Mesenchymal stem cell (in vitro differentiated cells and primary cell): ENCODE measurements around the gene CX3CR1.

Experiments used
- DNase-seq: peaks from one replicate; pipeline ENCODE4 v3.0.0-alpha.2; 2013
- H2AFZ ChIP-seq: one replicate; pipeline ENCODE4 v1.6.1; 2013; ENCODE audit warnings: low read depth, mild to moderate bottlenecking, control low read depth, inconsistent platforms, low read length, moderate library complexity
- H2AK5ac ChIP-seq: 2 replicates; pipeline ENCODE4 v1.6.1; 2013; ENCODE audit warnings: low read length, moderate library complexity, mild to moderate bottlenecking, inconsistent platforms; ENCODE audit not compliant: severe bottlenecking
- H2BK120ac ChIP-seq: one replicate; pipeline ENCODE4 v1.6.1; 2013; ENCODE audit warnings: low read depth, mild to moderate bottlenecking, inconsistent platforms, low read length, moderate library complexity
- H2BK12ac ChIP-seq, 2 experiments: one replicate each; pipeline ENCODE4 v1.6.1; 2013; ENCODE audit warnings: inconsistent platforms in 2 of 2, low read length in 2 of 2, mild to moderate bottlenecking in 2 of 2, moderate library complexity in 2 of 2, control low read depth in 1 of 2
- H2BK15ac ChIP-seq: one replicate; pipeline ENCODE4 v1.6.1; 2013; ENCODE audit warnings: mild to moderate bottlenecking, low read depth, inconsistent platforms; ENCODE audit not compliant: poor library complexity, severe bottlenecking
- H2BK5ac ChIP-seq: 2 replicates; pipeline ENCODE4 v1.6.1; 2013; ENCODE audit warnings: low read depth, mild to moderate bottlenecking, low read length, control low read depth, inconsistent platforms; ENCODE audit not compliant: poor library complexity, severe bottlenecking
- H3K14ac ChIP-seq, 2 experiments: one replicate each; pipeline ENCODE4 v1.6.1; 2013; ENCODE audit warnings: inconsistent platforms in 2 of 2, low read length in 2 of 2, control low read depth in 1 of 2, mild to moderate bottlenecking in 1 of 2, moderate library complexity in 1 of 2
- H3K18ac ChIP-seq, 2 experiments: one replicate each; pipeline ENCODE4 v1.6.1; 2013; ENCODE audit warnings: inconsistent platforms in 2 of 2, low read length in 2 of 2, control low read depth in 1 of 2, low read depth in 1 of 2, mild to moderate bottlenecking in 1 of 2
- H3K23ac ChIP-seq, 2 experiments: one replicate each; pipeline ENCODE4 v1.6.1; 2013; ENCODE audit warnings: inconsistent platforms in 2 of 2, low read length in 2 of 2, mild to moderate bottlenecking in 2 of 2, moderate library complexity in 2 of 2, control low read depth in 1 of 2
- H3K27ac ChIP-seq: 2 replicates; pipeline ENCODE4 v1.5.1; 2013; ENCODE audit warnings: mild to moderate bottlenecking, moderate library complexity, low read length, control low read depth, inconsistent platforms; ENCODE audit not compliant: poor library complexity, severe bottlenecking
- H3K27me3 ChIP-seq, 2 experiments: 2 replicates each; pipeline versions ENCODE4 v1.6.1 to v1.7.0; 2013; ENCODE audit warnings: low read length in 2 of 2, mild to moderate bottlenecking in 2 of 2, moderate library complexity in 2 of 2, control low read depth in 1 of 2, inconsistent platforms in 1 of 2; ENCODE audit not compliant: control insufficient read depth in 1 of 2, insufficient read depth in 1 of 2
- H3K36me3 ChIP-seq, 2 experiments: 2 replicates each; pipeline versions ENCODE4 v1.6.1 to v1.7.0; 2013; ENCODE audit warnings: low read length in 2 of 2, control low read depth in 1 of 2, inconsistent platforms in 1 of 2, low read depth in 1 of 2, mild to moderate bottlenecking in 1 of 2; ENCODE audit not compliant: insufficient read depth in 2 of 2, control insufficient read depth in 1 of 2
- H3K4ac ChIP-seq, 2 experiments: one replicate each; pipeline ENCODE4 v1.6.1; 2013; ENCODE audit warnings: inconsistent platforms in 2 of 2, low read length in 2 of 2, mild to moderate bottlenecking in 2 of 2, moderate library complexity in 2 of 2, control low read depth in 1 of 2, low read depth in 1 of 2
- H3K4me1 ChIP-seq: 2 replicates; pipeline ENCODE4 v1.6.1; 2013; ENCODE audit warnings: low read depth, low read length, control low read depth; ENCODE audit not compliant: control insufficient read depth, insufficient read depth
- H3K4me2 ChIP-seq: 2 replicates; pipeline ENCODE4 v1.6.1; 2013; ENCODE audit warnings: low read length, mild to moderate bottlenecking, inconsistent platforms; ENCODE audit not compliant: poor library complexity, severe bottlenecking
- H3K4me3 ChIP-seq, 2 experiments: 2 replicates each; pipeline versions ENCODE4 v1.5.1 to v1.7.0; 2013; ENCODE audit warnings: low read length in 2 of 2, mild to moderate bottlenecking in 2 of 2, control low read depth in 1 of 2, low read depth in 1 of 2; ENCODE audit not compliant: insufficient read depth in 1 of 2
- H3K79me1 ChIP-seq: replicated peaks from 2 replicates; pipeline ENCODE4 v1.6.1; 2013; ENCODE audit warnings: mild to moderate bottlenecking, control low read depth, low read length, inconsistent platforms; ENCODE audit not compliant: poor library complexity, severe bottlenecking
- H3K9ac ChIP-seq: 2 replicates; pipeline ENCODE4 v1.7.0; 2013; ENCODE audit warnings: mild to moderate bottlenecking, low read length, moderate library complexity
- H3K9me3 ChIP-seq: 2 replicates; pipeline ENCODE4 v1.7.0; 2013; ENCODE audit warnings: mild to moderate bottlenecking, low read length; ENCODE audit not compliant: control insufficient read depth
- H4K8ac ChIP-seq: one replicate; pipeline ENCODE4 v1.6.1; 2013; ENCODE audit warnings: inconsistent platforms, mild to moderate bottlenecking, low read length, moderate library complexity
- H4K91ac ChIP-seq: one replicate; pipeline ENCODE4 v1.6.1; 2013; ENCODE audit warnings: mild to moderate bottlenecking, low read length, inconsistent platforms
- WGBS: methylation state at CpG from one replicate; pipeline ENCODE4 v1.1.7; 2013; ENCODE audit warnings: mixed read lengths; 5-methylcytosine and 5-hydroxymethylcytosine counted together

Gene CX3CR1

GRCh38 chr3:39222462-39222861, 57.4 kb downstream of the CX3CR1 start:
- no peak overlapping the region for H3K23ac ChIP-seq
- H3K9ac ChIP-seq: no peak overlapping the region
- no peak overlapping the region for H4K91ac ChIP-seq
- H3K4me3 ChIP-seq: no peak overlapping the region
- WGBS: no CpG with 5 or more reads among the region's 1 CpG
- H3K79me1 ChIP-seq: no peaks in the 10 kb centered on the region
- no peaks in the 10 kb centered on the region for H3K4me1 ChIP-seq
- H2BK120ac ChIP-seq: no peak overlapping the region
- H2AK5ac ChIP-seq: no peak overlapping the region
- no peak overlapping the region for H3K27ac ChIP-seq
- no peak overlapping the region for H4K8ac ChIP-seq
- H3K18ac ChIP-seq: no peak overlapping the region
- no peak overlapping the region for H2AFZ ChIP-seq
- peaks cover 26 to 42% of the 10 kb centered on the region in 2 experiments for H3K27me3 ChIP-seq
- H3K36me3 ChIP-seq: no peaks in the 10 kb centered on the region
- H2BK5ac ChIP-seq: no peak overlapping the region
- H3K9me3 ChIP-seq: no peaks in the 10 kb centered on the region
- no peak overlapping the region for H2BK15ac ChIP-seq
- no peak overlapping the region for H2BK12ac ChIP-seq
- DNase-seq: peak; percentile 8
- no peak overlapping the region for H3K4me2 ChIP-seq
- no peak overlapping the region for H3K14ac ChIP-seq
- H3K4ac ChIP-seq: no peak overlapping the region

- Histone ChIP-seq H3K36me3 (no peaks in the 10 kb centered on the region), H3K9ac (no peak overlapping the region)
Observed at GRCh38 chr3:39221141-39221530, 58.7 kb downstream of the CX3CR1 start.

GRCh38 chr3:39220407-39221140, 59.3 kb downstream of the CX3CR1 start:
- Histone ChIP-seq H3K4me2 (no peak overlapping the region), H3K18ac (no peak overlapping the region), H3K14ac (no peak overlapping the region), H3K4me1 (no peaks in the 10 kb centered on the region), H2AK5ac (no peak overlapping the region), H2BK12ac (no peak overlapping the region), H3K9me3 (no peaks in the 10 kb centered on the region), H2BK15ac (no peak overlapping the region), H3K79me1 (no peaks in the 10 kb centered on the region), H3K36me3 (no peaks in the 10 kb centered on the region), H3K9ac (no peak overlapping the region), H4K91ac (no peak overlapping the region), H3K4ac (no peak overlapping the region), H3K27me3 (peaks cover 36 to 50% of the 10 kb centered on the region in 2 experiments), H4K8ac (no peak overlapping the region), H3K27ac (no peak overlapping the region), H3K23ac (no peak overlapping the region), H2BK5ac (no peak overlapping the region), H2BK120ac (no peak overlapping the region), H3K4me3 (no peak overlapping the region), H2AFZ (no peak overlapping the region)
- 79% methylated on average over 3 of the region's 6 CpGs for WGBS
- DNase-seq: no peak

More at GRCh38 chr3:39221141-39221530, 58.7 kb downstream of the CX3CR1 start:
- Histone ChIP-seq H3K4me2 (no peak overlapping the region), H2BK15ac (no peak overlapping the region), H3K27ac (no peak overlapping the region), H3K79me1 (no peaks in the 10 kb centered on the region), H3K9me3 (no peaks in the 10 kb centered on the region), H4K91ac (no peak overlapping the region), H2BK12ac (no peak overlapping the region), H3K14ac (no peak overlapping the region), H3K4me3 (no peak overlapping the region), H2AK5ac (no peak overlapping the region), H4K8ac (no peak overlapping the region), H3K4ac (no peak overlapping the region), H3K4me1 (no peaks in the 10 kb centered on the region), H3K27me3 (peaks cover 31 to 48% of the 10 kb centered on the region in 2 experiments), H2BK120ac (no peak overlapping the region), H3K18ac (no peak overlapping the region), H2AFZ (no peak overlapping the region), H3K23ac (no peak overlapping the region), H2BK5ac (no peak overlapping the region)
- DNase-seq: no peak

- Histone ChIP-seq H3K4me2 (no peak overlapping the region), H2BK5ac (no peak overlapping the region), H3K18ac (no peak overlapping the region), H3K9me3 (no peaks in the 10 kb centered on the region), H3K14ac (peak overlapping the region in 1 of 2 experiments; percentile 77), H3K27me3 (peaks cover 32 to 44% of the 10 kb centered on the region in 2 experiments), H3K79me1 (no peaks in the 10 kb centered on the region), H3K36me3 (no peaks in the 10 kb centered on the region), H2BK12ac (no peak overlapping the region), H2BK120ac (no peak overlapping the region), H3K27ac (no peak overlapping the region), H3K23ac (no peak overlapping the region), H3K4me1 (no peaks in the 10 kb centered on the region), H3K4me3 (no peak overlapping the region), H3K9ac (no peak overlapping the region), H2BK15ac (no peak overlapping the region), H3K4ac (no peak overlapping the region), H4K8ac (no peak overlapping the region), H2AK5ac (no peak overlapping the region), H2AFZ (no peak overlapping the region), H4K91ac (no peak overlapping the region)
- WGBS: 77% methylated on average over 3 of the region's 3 CpGs
- no peak for DNase-seq
Observed at GRCh38 chr3:39219702-39220101, 60.1 kb downstream of the CX3CR1 start.
